K562 (cell line): Measurements from ENCODE around the gene GPR15LG. TPM values are rescaled to one million over a fixed set of nuclear protein-coding genes. Genes with fewer than 3 reads are reported as not detected.

ENCODE experiments used
- CTCFL ChIP-seq: IDR thresholded peaks from 2 replicates; pipeline ENCODE4 v1.6.1; 2011; ENCODE audit warnings: borderline replicate concordance, low read depth, mild to moderate bottlenecking, moderate library complexity, low read length; ENCODE audit not compliant: insufficient read depth, poor library complexity, severe bottlenecking
- E2F4 ChIP-seq: sonication (generic); formaldehyde crosslinking; IDR thresholded peaks from 2 replicates; pipeline ENCODE4 v1.8.0; 2022; ENCODE audit warnings: mild to moderate bottlenecking, low read depth, missing genetic modification reagents
- NFYB ChIP-seq: IDR thresholded peaks from 2 replicates; pipeline ENCODE4 v1.6.1; 2011; ENCODE audit warnings: mild to moderate bottlenecking, moderate library complexity; ENCODE audit not compliant: insufficient read length; ENCODE audit errors: extremely low read depth
- POLR2AphosphoS2 ChIP-seq: IDR thresholded peaks from 2 replicates; pipeline ENCODE4 v1.6.1; 2012; ENCODE audit warnings: low read length, improper control_type of control experiment
- RAD21 ChIP-seq, 2 experiments: fragments of 250-450 bp in 1 of 2; fragments of 450-650 bp in 1 of 2; sonication (Bioruptor Pico) in 1 of 2; formaldehyde crosslinking in 1 of 2; IDR thresholded peaks in 1 of 2; conservative IDR thresholded peaks in 1 of 2; 2 replicates each; pipeline versions ENCODE4 v1.4.0 to v1.8.0; 2020 to 2022; ENCODE audit warnings: mild to moderate bottlenecking in 2 of 2, moderate library complexity in 1 of 2
- ZBTB26 ChIP-seq: fragments of 450-650 bp; formaldehyde crosslinking; IDR thresholded peaks from 2 replicates; pipeline ENCODE4 v1.4.0; 2022; ENCODE audit warnings: missing genetic modification characterization
- ZNF398 ChIP-seq: fragments of 250-450 bp; sonication (Bioruptor Pico); IDR thresholded peaks from 2 replicates; pipeline ENCODE4 v1.8.0; 2021; ENCODE audit warnings: moderate library complexity, mild to moderate bottlenecking, inconsistent platforms
- ZNF592 ChIP-seq: fragments of 450-650 bp; IDR thresholded peaks from 2 replicates; pipeline ENCODE4 v1.6.1; 2017; ENCODE audit warnings: antibody characterized with exemption, mild to moderate bottlenecking
- polyA plus RNA-seq, 8 experiments: library from polyadenylated mRNA; depleted of rRNA in 4 of 8; stranded (reverse) in 5 of 8; unstranded in 3 of 8; fragments of >200 nt; fragmentation: Nextera tagmentation in 2 of 8; fragmentation: Illumina TruSeq in 1 of 8; extraction: Ambion mirVana in 2 of 8; extraction: Trizol in 1 of 8; gene quantifications; 2 replicates each; pipeline versions ENCODE4 v1.2.1 to v1.2.3, GENCODE V29; 2011 to 2014; ENCODE audit warnings: inconsistent platforms in 1 of 8, missing spikeins in 1 of 8
- total RNA-seq, 7 experiments: library from RNA; depleted of rRNA in 6 of 7; stranded (reverse); fragments of >200 nt in 6 of 7; fragmentation: Illumina TruSeq in 2 of 7; extraction: Trizol in 2 of 7; gene quantifications; 2 replicates each; pipeline versions ENCODE4 v1.2.1 to v1.2.3, GENCODE V29; 2011 to 2021; ENCODE audit warnings: low replicate concordance in 1 of 7
- TF ChIP-seq, protein P1 (sequence below): fragments of 450-650 bp; IDR thresholded peaks from one replicate; pipeline ENCODE4 v1.6.1; 2018; ENCODE audit warnings: mild to moderate bottlenecking, moderate library complexity; ENCODE audit not compliant: partially characterized antibody
- TF ChIP-seq, protein P2 (sequence below): fragments of 450-650 bp; formaldehyde crosslinking; IDR thresholded peaks from 2 replicates; pipeline ENCODE4 v1.4.0; 2022; ENCODE audit warnings: missing genetic modification characterization

Gene GPR15LG
- total and polyA plus RNA-seq, 9 of the 15 experiments (the other 6 are each of a cell fraction or from before 2014, with no cell fraction given) = 0.51 TPM; not detected in 8

DNA sequence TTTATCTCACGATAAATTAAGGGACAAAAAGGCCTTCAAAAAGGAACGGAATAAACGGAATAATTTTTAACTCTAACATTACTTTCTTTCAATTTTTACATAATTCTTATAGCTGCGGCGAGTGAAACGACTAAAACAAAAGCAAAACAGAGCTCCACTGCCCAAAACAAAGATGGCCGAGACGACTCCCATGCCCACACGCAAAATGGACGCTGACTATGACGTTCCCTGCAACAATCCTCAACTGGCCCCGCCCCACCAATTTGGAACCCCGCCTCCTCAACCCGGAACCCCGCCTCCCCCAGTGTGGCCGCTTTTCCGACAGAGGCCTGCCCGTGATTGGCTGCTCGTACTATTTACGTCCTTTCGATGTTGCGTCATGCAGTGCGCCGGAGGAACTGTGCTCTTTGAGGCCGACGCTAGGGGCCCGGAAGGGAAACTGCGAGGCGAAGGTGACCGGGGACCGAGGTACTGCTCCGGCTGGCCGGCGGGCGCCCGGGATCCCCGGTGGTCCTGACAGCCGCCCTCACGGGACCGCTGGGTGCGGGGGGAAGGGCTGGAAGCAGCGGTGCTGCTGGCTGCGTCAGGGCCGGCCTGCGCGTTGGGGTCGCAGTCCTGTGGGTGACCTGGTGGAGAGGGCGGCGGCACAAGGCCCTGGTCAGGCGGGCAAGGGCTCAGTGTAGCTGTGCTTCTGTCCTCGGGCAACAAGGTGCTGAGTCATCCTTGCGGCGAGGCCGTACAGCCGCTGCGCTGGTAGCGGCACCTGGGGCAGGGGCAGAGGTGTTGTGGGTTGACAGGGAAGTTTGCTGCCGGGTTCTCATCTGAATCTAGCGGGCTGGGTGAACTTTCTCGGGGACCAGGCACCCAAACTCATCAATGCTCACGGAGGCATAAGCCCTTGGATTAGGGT, 34.2 kb upstream of the GPR15LG start, which contains the start of gene GHITM (continued):
- TF ChIP-seq, protein P1, sequence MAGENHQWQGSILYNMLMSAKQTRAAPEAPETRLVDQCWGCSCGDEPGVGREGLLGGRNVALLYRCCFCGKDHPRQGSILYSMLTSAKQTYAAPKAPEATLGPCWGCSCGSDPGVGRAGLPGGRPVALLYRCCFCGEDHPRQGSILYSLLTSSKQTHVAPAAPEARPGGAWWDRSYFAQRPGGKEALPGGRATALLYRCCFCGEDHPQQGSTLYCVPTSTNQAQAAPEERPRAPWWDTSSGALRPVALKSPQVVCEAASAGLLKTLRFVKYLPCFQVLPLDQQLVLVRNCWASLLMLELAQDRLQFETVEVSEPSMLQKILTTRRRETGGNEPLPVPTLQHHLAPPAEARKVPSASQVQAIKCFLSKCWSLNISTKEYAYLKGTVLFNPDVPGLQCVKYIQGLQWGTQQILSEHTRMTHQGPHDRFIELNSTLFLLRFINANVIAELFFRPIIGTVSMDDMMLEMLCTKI = no peak
- TF ChIP-seq, protein P2, sequence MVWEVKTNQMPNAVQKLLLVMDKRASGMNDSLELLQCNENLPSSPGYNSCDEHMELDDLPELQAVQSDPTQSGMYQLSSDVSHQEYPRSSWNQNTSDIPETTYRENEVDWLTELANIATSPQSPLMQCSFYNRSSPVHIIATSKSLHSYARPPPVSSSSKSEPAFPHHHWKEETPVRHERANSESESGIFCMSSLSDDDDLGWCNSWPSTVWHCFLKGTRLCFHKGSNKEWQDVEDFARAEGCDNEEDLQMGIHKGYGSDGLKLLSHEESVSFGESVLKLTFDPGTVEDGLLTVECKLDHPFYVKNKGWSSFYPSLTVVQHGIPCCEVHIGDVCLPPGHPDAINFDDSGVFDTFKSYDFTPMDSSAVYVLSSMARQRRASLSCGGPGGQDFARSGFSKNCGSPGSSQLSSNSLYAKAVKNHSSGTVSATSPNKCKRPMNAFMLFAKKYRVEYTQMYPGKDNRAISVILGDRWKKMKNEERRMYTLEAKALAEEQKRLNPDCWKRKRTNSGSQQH (CRISPR knock-in tag) = peak; percentile 64; the same call in 1 of the 2 replicates
- TF ChIP-seq ZNF592 (no peak), NFYB (peak; percentile 73), RAD21 (CRISPR knock-in tag; conservative IDR thresholded peaks at IDR 0.05 in 1 of 2, IDR thresholded peaks at IDR 0.05 in 1 of 2) (no peak), ZBTB26 (CRISPR knock-in tag) (peak; percentile 6; the same call in 1 of the 2 replicates), CTCFL (no peak), ZNF398 (CRISPR knock-in tag) (no peak), E2F4 (CRISPR knock-in tag) (no peak), POLR2AphosphoS2 (peak; percentile 64; the same call in 1 of the 2 replicates)
